GM18507 (cell line): ENCODE measurements around the gene DMD.
"Not testable (repeated sequence)": the region's sequence is repeated elsewhere in the genome, so short reads cannot be mapped to it uniquely, and the experiment has no call there.

Experiments used
- DNase-seq: peaks from one replicate; pipeline ENCODE4 v3.0.0; 2011; ENCODE audit warnings: low read depth; ENCODE audit not compliant: insufficient read length; ENCODE audit errors: extremely low spot score
- FAIRE-seq: peaks from 2 replicates; lab custom pipeline; 2011; peaks lifted over from hg19 to GRCh38; lab: Jason Lieb, UNC

DMD gene

GRCh38 chrX:31988975-31989374 lies 1222.4 kb downstream of the DMD start:
- FAIRE-seq: no peak

GRCh38 chrX:31981546-31982062 lies 1229.7 kb downstream of the DMD start:
- no peak for FAIRE-seq
- no peak for DNase-seq

More at GRCh38 chrX:31988975-31989374, 1222.4 kb downstream of the DMD start:
- DNase-seq: no peak

- no peak for DNase-seq
- no peak for FAIRE-seq
Observed at GRCh38 chrX:31969714-31970113, 1241.6 kb downstream of the DMD start.

GRCh38 chrX:31962256-31962655 lies 1249.1 kb downstream of the DMD start:
- FAIRE-seq: no peak

GRCh38 chrX:31934842-31935370 lies 1276.4 kb downstream of the DMD start:
- DNase-seq (no peak), FAIRE-seq (no peak)

More at GRCh38 chrX:31962256-31962655, 1249.1 kb downstream of the DMD start:
- DNase-seq: no peak

- DNase-seq (no peak), FAIRE-seq (no peak)
Observed at GRCh38 chrX:31934015-31934414, 1277.3 kb downstream of the DMD start.

GRCh38 chrX:31932769-31933168 lies 1278.6 kb downstream of the DMD start:
- DNase-seq: no peak
- FAIRE-seq: no peak

GRCh38 chrX:31932320-31932719 lies 1279.0 kb downstream of the DMD start:
- DNase-seq, FAIRE-seq: not testable (repeated sequence)

GRCh38 chrX:31931225-31931624 lies 1280.1 kb downstream of the DMD start:
- DNase-seq (no peak), FAIRE-seq (no peak)

GRCh38 chrX:31929366-31929765 lies 1282.0 kb downstream of the DMD start:
- no peak for FAIRE-seq
- no peak for DNase-seq

- DNase-seq: no peak
- no peak for FAIRE-seq
Observed at GRCh38 chrX:31921236-31921635, 1290.1 kb downstream of the DMD start.

GRCh38 chrX:31909850-31910572 lies 1301.3 kb downstream of the DMD start:
- DNase-seq (no peak), FAIRE-seq (no peak)

- no peak for FAIRE-seq
- no peak for DNase-seq
Observed at GRCh38 chrX:31894152-31894551, 1317.2 kb downstream of the DMD start.

- DNase-seq: no peak
- no peak for FAIRE-seq
Observed at GRCh38 chrX:31893525-31893924, 1317.8 kb downstream of the DMD start.

- DNase-seq (no peak), FAIRE-seq (no peak)
Observed at GRCh38 chrX:31889088-31889487, 1322.3 kb downstream of the DMD start.

GRCh38 chrX:31884535-31884934 lies 1326.8 kb downstream of the DMD start:
- no peak for DNase-seq
- no peak for FAIRE-seq

- no peak for DNase-seq
- FAIRE-seq: no peak
Observed at GRCh38 chrX:31872007-31872406, 1339.3 kb downstream of the DMD start.

- FAIRE-seq (peak; percentile 31), DNase-seq (no peak)
Observed at GRCh38 chrX:31870267-31870666, 1341.1 kb downstream of the DMD start.

- no peak for FAIRE-seq
- DNase-seq: no peak
Observed at GRCh38 chrX:31860686-31861085, 1350.7 kb downstream of the DMD start.

- no peak for FAIRE-seq
- DNase-seq: no peak
Observed at GRCh38 chrX:31858915-31859314, 1352.4 kb downstream of the DMD start.

- DNase-seq (no peak), FAIRE-seq (no peak)
Observed at GRCh38 chrX:31854716-31855115, 1356.6 kb downstream of the DMD start.
